ENCODE data around the gene GNAT3.

GNAT3 gene

GRCh38 chr7:80417211-80417793, 94.6 kb downstream of the GNAT3 start:
- DNase-seq (ENCODE audit: low read depth): no peak

DNA sequence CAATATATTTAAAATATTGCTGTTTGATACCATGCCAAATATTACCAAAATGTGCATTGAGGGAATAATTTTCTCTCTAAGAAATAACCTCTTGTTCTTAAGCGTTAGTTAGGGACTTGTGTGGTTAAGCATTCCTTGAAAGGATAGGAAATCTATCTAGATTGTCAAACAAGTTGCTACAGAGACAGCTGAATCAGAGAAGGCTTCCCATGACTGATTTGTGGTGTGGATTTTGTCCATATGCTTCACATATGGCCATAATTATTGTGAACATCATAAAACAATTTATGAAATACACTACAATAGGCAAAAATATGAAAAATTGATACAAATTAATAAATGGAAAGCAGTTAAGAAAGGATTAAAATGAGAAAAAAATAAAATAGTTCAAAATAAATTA, 96.3 kb downstream of the GNAT3 start:
- DNase-seq (ENCODE audit: low read depth): no peak

DNA sequence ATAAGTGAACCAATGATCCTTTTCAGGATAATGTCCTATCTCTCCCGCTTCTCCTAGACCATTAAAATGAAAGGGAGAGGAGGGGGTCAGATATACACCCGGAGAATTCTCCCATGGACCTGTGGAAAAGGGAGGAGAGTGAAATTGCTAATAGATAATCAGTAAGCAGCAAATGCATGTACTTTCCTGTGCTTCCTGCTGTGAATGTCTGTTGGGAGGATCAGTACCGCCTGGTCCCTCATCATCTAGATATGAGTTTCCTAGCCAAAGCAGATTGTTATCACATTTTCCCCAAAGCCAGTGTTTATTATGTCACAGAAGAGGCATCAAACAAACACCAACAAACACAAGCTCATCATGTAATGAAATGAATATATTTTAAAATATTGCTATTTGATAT, 96.8 kb downstream of the GNAT3 start:
- no peak for DNase-seq (ENCODE audit: low read depth)

DNA sequence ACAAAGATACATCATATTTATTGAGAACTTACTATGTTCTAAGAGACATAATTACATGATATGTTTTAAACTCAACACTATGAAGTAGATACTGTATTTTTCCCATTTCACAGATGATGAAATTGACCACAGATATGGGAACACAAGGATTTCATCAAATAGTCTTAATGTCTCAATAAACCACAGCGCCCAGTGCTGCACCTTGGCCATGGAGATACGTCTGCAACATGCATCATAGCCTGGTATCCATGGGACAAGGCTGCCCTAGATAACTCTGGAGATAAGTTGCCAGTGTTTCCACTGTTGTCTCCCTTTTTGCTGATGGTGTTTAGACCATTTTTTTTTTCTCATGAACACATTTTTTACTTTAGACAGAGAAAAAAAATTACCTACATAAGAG, 97.5 kb downstream of the GNAT3 start:
- no peak for DNase-seq (ENCODE audit: low read depth)

- no peak for DNase-seq (ENCODE audit: low read depth)
These were observed 98.4 kb downstream of the GNAT3 start for GRCh38 chr7:80413383-80413945.

GRCh38 chr7:80412842-80413241, 99.0 kb downstream of the GNAT3 start:
- no peak for DNase-seq (ENCODE audit: low read depth)

DNA sequence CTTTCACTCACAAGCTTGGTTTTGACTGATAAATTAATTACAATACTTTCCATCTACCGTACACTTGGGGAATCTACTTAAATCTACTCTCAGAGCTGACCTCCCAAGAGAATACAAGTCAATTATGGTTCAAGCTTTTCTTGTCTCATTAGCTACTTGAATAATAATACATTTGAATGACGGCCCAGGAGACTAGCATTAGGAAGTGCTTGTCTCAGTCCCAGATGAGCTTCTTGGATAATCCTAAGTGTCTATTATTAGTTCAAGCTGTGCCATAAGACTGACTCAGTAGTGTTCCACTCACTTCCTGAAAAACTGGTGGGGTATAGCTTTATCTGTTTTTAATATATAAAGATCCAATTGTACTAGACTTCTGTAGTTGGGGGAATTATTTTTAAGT, 100.2 kb downstream of the GNAT3 start:
- no peak for DNase-seq (ENCODE audit: low read depth)

- DNase-seq (ENCODE audit: low read depth): no peak
These were observed 101.8 kb downstream of the GNAT3 start for GRCh38 chr7:80410081-80410480.

Measured in activated T-helper 1 cell treated with Interleukin-2 at 50 U/mL for 16 hours (primary cell).